ENCODE results near the gene AAMP.

AAMP gene

GRCh38 chr2:218218268-218219185, 51.4 kb downstream of the AAMP start:
- no peak for DNase-seq

GRCh38 chr2:218217360-218218267, 52.3 kb downstream of the AAMP start:
- no peak for DNase-seq

- peak; percentile 67 for DNase-seq
Measured at GRCh38 chr2:218216674-218217359, 53.1 kb downstream of the AAMP start, which contains the start of gene ARPC2. TSS of gene ARPC2 (plus strand) at chr2:218217189. CDS start at chr2:218217471, 282 bp downstream.

- DNase-seq = no peak
Measured at GRCh38 chr2:218216336-218216673, 53.6 kb downstream of the AAMP start.
